ENCODE results near the gene NR1H2.

GRCh38 chr19:50406829-50407228 is 30.6 kb downstream of the NR1H2 start:
- TF ChIP-seq, protein P1, sequence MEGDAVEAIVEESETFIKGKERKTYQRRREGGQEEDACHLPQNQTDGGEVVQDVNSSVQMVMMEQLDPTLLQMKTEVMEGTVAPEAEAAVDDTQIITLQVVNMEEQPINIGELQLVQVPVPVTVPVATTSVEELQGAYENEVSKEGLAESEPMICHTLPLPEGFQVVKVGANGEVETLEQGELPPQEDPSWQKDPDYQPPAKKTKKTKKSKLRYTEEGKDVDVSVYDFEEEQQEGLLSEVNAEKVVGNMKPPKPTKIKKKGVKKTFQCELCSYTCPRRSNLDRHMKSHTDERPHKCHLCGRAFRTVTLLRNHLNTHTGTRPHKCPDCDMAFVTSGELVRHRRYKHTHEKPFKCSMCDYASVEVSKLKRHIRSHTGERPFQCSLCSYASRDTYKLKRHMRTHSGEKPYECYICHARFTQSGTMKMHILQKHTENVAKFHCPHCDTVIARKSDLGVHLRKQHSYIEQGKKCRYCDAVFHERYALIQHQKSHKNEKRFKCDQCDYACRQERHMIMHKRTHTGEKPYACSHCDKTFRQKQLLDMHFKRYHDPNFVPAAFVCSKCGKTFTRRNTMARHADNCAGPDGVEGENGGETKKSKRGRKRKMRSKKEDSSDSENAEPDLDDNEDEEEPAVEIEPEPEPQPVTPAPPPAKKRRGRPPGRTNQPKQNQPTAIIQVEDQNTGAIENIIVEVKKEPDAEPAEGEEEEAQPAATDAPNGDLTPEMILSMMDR (IDR thresholded peaks at IDR 0.05): no peak
- no peak for TF ChIP-seq POLR2A (IDR thresholded peaks at IDR 0.05)
